HG02938 (cell line): ENCODE measurements around the gene ANKRD45.
"Not testable (repeated sequence)": the region's sequence is repeated elsewhere in the genome, so short reads cannot be mapped to it uniquely, and the experiment has no call there.

Source experiments
- ATAC-seq: cut with Tn5 transposase; IDR thresholded peaks from one replicate; pipeline ENCODE4 v1.9.1; 2021; ENCODE audit warnings: mild to moderate bottlenecking, moderate library complexity; ENCODE audit not compliant: unreplicated experiment

Gene ANKRD45, protein sequence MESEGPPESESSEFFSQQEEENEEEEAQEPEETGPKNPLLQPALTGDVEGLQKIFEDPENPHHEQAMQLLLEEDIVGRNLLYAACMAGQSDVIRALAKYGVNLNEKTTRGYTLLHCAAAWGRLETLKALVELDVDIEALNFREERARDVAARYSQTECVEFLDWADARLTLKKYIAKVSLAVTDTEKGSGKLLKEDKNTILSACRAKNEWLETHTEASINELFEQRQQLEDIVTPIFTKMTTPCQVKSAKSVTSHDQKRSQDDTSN

GRCh38 chr1:173669491-173669941 is at the start of gene ANKRD45:
ANKRD45 (minus strand) TSS chr1:173669851; CDS start chr1:173659418, 10,433 bp downstream.
- no peak for ATAC-seq

GRCh38 chr1:173717238-173717637 is 47.6 kb upstream of the ANKRD45 start:
- ATAC-seq: no peak

- no peak for ATAC-seq
These were observed 45.8 kb upstream of the ANKRD45 start for GRCh38 chr1:173715538-173715844.

DNA sequence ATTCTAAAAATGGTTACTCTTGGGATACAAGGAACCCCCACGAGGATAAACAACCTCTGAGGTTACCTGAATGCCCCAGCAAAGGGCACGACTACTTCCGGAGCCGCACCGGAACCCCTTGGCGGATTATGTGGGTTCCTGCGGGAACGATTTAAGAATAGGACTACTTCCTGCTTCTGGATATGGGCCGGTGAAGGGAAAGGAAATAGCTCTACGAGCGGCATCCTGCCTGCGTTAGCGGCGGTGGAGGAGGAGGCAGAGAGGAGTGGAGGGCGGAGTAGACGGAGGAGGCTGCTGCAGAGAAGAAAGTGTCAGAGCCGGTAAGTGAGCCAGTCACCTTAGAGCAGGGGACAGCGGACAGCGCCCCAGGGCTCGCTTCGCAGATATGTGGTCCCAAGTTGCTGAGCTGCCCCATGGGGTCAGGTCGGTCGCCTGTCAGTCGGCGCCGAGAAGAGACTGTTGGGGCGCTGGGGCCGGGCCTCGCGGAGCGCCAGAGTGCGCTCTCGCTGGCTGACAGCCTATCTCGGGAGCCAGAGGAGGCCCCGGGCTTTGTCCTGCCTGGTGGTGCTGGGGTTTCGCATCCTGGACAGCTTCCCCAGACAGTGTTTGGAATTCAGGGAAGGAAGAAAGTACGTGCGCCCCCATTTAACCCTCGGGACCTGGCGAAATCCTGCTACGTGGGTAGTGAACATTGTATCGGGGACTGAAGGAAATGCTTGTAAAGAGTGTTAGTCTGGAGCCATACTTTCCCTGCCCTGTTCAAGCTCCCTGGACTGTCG is 45.3 kb upstream of the ANKRD45 start, which contains the start of gene KLHL20:
Gene KLHL20 (plus strand): TSS at position 223 of the 779 bp plus-strand sequence. CDS start 1,063 bp downstream, outside the sequence.
- ATAC-seq: peak; percentile 95

DNA sequence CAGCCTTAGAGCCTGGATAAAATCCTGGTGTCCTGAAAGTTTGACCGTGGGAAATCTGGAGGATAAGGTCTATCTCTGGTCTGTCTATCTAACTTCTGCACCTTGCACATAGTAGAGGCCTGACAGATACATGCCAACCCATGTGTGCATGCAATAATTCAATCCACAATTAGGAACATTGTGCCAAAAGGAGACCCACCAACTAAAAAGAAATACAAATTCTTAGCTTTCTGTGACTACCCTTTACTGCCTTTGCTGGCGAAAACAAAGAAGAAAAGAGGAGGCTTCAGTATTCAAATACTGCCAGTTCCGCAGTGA is 44.7 kb upstream of the ANKRD45 start:
- ATAC-seq: no peak

DNA sequence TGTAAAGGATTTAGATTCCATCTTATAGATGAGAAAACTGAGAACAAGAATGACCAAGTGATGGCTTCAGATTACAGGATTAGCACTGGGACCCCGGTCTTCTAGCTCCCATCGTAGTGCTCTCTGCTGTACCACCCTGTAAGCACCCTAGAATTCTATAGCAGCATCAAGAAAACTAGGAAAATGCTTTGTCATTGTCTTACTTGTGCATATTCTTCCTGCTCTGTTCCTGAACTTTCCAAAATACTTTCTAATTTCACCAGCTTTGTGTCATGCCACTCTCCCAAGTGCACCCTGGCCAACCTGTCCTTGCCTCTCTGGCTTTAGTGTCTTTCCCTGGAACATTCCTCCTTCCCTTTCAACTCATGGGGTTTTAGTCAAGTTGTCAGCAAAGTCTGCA is 39.1 kb upstream of the ANKRD45 start:
- no peak for ATAC-seq

DNA sequence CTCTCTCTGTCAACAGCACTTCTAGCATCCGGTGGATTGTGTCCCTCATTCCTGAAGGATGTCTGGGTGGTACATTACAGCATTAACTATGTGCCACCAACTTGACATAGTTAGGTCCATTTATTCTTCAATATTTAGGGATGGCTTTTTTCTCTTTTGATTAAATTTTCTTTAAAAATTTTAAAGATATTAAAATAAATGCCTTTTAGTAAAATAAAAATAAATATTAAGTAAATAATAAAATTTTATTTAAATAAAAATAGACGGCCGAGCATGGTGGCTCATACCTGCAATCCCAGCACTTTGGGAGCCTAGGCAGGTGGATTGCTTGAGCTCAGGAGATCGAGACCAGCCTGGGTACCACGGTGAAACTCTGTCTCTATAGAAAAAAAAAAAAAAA is 35.5 kb upstream of the ANKRD45 start:
- ATAC-seq: no peak

DNA sequence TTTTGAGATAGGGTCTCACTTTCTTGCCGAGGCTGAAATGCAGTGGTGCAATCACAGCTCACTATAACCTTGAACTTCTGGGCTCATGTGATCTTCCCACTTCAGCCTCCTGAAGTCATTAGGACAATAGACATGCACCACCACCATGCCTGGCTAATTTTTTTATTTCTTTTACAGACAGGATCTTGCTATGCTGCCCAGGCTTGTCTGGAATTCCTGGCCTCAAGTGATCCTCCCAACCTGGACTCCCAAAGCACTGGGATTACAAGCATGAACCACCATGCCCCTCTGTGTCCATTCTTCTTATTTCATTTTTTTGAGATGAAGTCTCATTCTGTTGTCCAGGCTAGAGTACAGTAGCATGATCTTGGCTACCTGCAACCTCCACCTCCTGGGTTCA is 33.1 kb upstream of the ANKRD45 start:
- ATAC-seq: no peak

DNA sequence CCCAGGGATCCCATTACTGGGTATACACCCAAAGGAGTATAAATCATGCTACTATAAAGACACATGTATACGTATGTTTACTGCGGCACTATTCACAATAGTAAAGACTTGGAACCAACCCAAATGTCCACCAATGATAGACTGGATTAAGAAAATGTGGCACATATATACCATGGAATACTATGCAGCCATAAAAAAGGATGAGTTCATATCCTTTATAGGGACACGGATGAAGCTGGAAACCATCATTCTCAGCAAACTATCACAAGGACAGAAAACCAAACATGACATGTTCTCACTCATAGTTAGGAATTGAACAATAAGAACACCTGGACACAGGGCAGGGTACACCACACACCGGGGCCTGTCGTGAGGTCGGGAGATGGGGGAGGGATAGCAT is 31.6 kb upstream of the ANKRD45 start:
- not testable (repeated sequence) for ATAC-seq

DNA sequence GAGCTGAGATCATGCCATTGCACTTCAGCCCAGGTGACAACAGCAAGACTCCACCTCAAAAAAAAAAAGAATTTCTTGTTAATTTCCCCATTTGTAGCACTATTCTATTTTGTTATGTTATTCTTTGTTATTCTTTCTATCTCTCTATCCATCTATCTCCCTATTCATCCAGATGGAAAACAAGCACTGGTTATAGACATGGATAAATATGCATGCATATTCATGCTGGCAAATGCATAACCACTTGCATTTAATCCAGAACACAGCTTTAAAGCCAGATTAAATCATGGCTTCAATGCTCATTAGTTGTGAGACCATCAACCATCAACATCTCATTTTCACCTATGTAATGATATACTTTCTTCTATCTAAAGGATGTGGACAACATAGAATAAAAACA is 23.6 kb upstream of the ANKRD45 start:
- ATAC-seq: no peak

DNA sequence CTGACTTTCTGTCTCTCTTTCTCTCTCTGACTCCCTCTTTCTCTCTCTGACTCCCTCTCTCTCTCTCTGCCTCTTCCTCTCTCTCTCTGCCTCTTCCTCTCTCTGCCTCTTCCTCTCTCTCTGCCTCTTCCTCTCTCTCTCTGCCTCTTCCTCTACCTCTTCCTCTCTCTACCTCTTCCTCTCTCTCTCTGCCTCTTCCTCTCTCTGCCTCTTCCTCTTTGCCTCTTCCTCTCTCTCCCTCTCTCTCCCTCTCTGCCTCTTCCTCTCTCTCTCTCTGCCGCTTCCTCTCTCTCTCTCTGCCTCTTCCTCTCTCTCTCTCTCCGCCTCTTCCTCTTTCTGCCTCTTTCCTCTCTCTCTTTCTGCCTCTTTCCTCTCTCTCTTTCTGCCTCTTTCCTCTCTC is 18.6 kb upstream of the ANKRD45 start:
- no peak for ATAC-seq

GRCh38 chr1:173685121-173685520 is 15.5 kb upstream of the ANKRD45 start:
- ATAC-seq: not testable (repeated sequence)

DNA sequence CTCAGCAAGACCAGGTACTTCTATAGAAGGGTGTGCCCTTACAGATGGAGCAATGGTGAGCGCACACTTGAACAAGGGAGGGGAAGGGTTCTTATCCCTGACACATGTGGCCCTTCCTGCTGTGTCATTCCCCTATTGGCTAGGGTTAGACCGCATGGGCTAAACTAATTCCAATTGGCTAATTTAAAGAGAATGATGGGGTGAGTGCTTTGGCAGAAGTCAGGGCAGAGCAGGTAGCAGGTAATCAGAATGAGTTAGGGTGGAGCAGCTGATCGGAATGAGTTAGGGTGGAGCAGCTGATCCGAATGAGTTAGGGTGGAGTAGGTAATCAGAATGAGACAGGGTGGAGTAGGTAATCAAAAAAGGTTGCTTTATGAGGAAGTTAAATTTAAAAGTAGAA is 14.2 kb upstream of the ANKRD45 start:
- ATAC-seq: not testable (repeated sequence)

- no peak for ATAC-seq
These were observed 12.5 kb upstream of the ANKRD45 start for GRCh38 chr1:173682184-173682583.

- ATAC-seq: not testable (repeated sequence)
These were observed 10.5 kb upstream of the ANKRD45 start for GRCh38 chr1:173680152-173680551.

DNA sequence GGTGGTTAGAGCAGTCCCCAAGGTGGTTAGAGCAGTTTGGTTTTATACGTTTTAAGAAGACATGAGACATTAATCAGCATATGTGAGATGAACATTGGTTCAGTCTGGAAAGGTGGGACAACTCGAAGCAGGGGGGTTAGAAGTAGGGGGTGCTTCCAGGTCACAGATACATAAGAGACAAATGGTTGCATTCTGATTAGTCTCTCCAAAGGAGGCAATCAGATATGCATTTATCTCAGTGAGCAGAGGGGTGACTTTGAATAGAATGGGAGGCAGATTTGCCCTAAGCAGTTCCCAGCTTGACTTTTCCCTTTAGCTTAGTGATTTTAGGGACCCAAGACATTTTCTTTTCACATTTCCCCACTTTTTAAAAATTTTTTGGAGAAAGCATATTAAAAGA is 4.8 kb upstream of the ANKRD45 start:
- not testable (repeated sequence) for ATAC-seq

DNA sequence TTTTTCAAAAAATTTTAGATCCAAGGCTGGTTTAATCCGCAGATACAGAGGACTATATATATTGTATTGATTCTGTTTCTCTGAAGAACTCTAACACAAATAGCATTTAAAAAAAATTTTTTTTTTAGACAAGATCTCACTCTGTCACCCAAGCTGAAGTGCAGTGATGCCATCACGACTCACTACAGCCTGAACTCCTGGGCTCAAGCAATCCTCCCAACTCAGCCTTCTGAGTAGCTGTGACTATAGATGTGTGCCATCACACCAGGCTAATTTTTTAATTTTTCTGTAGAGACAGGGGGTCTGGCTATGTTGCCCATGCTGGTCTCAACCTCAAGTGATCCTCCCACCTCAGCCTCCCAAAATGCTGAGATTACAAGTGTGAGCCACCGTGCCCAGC is 3.0 kb downstream of the ANKRD45 start:
- ATAC-seq: no peak

DNA sequence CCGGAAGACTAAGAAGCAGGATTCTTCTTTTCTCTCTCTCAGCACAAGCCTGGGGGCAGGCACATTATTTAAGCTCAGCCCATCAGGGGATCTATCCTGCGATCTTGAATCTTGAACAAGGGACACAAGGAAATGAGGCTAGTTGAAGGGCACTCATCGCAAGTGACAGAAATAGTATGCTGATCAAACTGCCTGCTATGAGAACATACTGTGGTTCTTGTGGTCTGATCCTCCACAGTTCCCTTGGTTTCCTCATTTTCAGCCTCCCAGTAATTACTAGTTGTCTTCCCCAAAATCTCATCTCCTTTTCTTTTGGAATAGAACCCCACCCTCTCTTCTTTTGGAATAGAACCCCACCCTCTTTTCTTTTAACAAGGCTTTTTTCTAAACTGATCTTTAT is 6.5 kb downstream of the ANKRD45 start:
- no peak for ATAC-seq

- ATAC-seq: no peak
These were observed 7.9 kb downstream of the ANKRD45 start for GRCh38 chr1:173661763-173662162.

GRCh38 chr1:173661271-173661670 is 8.4 kb downstream of the ANKRD45 start:
- ATAC-seq: no peak

DNA sequence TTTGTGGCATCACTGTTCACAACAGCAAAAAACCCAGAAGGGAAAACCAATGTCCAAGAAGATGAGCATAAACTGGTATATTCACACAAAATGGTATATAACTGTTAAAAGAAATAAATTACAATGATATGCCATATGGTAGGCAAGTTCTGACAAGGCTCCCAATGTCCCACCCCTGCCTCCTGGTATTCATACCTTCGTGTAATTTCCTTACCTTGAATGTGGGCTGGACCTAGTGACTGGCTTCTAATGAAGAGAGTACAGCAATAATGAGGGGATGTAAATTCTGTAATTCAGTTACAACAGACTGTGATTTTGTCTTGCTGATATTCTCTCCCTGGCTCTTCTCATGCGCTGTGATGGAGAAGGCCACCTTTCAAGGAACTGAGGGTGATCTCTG is 9.3 kb downstream of the ANKRD45 start:
- no peak for ATAC-seq

DNA sequence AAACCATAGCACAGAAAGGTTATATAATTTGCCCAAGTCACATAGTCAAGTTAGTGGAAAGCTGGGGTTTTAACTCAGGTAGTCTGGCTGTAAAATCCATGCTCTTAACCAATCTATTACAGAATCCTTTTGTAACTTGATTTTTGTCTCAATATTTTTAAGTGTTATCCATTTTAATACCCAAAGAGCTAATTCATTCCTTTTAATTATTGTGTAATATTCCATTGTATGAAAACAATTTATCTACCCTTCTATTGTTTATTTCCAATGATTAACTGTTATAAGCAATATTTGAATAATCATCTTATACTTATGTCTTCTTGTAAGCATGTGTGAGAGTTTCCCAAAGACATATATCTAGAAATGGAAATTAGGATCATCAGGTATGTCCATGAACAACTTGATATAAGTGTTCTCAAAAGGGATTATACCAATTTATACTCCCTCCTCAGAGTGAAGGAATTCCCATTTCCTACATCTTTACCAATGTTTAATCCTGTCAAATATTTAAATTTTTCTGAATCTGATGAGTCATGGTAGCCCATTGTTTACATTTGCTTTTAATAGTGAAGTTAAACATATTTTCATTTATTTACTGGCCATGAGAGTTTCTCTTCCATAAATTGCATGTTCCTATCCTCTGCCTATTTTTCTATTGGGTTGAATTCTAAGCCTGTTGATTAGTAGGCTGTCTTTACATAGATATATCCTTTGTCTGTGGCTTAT is 20.6 kb downstream of the ANKRD45 start:
- no peak for ATAC-seq
